Measurements from ENCODE around the gene MYO1C. TPM values are rescaled to one million over a fixed set of nuclear protein-coding genes. Genes with fewer than 3 reads are reported as not detected.

Gene MYO1C
- total and polyA plus RNA-seq, 9 of the 15 experiments (the other 6 are each of a cell fraction or from before 2014, with no cell fraction given): 0.46 to 32.5 (median 11.6) TPM

DNA sequence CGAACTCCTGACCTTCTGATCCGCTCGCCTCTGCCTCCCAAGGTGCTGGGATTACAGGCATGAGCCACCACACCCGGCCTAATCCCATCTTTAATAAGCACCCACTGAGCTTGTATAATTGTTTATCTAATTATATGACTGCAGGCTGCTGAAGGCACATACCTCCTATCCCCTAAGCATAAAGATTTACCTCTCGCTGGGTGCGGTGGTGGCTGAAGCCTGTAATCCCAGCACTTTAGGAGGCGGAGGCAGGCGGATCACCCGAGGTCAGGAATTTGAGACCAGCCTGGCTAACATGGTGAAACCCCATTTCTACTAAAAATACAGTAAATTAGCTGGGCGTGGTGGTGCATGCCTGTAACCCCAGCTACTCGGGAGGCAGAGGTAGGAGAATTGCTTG lies 72.3 kb downstream of the MYO1C start (continued):
- TF ChIP-seq, protein P1, sequence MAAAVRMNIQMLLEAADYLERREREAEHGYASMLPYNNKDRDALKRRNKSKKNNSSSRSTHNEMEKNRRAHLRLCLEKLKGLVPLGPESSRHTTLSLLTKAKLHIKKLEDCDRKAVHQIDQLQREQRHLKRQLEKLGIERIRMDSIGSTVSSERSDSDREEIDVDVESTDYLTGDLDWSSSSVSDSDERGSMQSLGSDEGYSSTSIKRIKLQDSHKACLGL (CRISPR knock-in tag; IDR thresholded peaks at IDR 0.05; ENCODE audit: borderline replicate concordance, poor library complexity, severe bottlenecking): no peak
- TF ChIP-seq CBFA2T3 (IDR thresholded peaks at IDR 0.05) (no peak), MCM5 (IDR thresholded peaks at IDR 0.05; ENCODE audit: low read depth) (no peak), KAT7 (CRISPR knock-in tag; IDR thresholded peaks at IDR 0.05; ENCODE audit: borderline replicate concordance) (no peak), POLR2H (tag; IDR thresholded peaks at IDR 0.05; ENCODE audit: low read depth) (no peak), ETV5 (CRISPR knock-in tag; IDR thresholded peaks at IDR 0.05; ENCODE audit: low read depth) (no peak)
- TF ChIP-seq, protein P2, sequence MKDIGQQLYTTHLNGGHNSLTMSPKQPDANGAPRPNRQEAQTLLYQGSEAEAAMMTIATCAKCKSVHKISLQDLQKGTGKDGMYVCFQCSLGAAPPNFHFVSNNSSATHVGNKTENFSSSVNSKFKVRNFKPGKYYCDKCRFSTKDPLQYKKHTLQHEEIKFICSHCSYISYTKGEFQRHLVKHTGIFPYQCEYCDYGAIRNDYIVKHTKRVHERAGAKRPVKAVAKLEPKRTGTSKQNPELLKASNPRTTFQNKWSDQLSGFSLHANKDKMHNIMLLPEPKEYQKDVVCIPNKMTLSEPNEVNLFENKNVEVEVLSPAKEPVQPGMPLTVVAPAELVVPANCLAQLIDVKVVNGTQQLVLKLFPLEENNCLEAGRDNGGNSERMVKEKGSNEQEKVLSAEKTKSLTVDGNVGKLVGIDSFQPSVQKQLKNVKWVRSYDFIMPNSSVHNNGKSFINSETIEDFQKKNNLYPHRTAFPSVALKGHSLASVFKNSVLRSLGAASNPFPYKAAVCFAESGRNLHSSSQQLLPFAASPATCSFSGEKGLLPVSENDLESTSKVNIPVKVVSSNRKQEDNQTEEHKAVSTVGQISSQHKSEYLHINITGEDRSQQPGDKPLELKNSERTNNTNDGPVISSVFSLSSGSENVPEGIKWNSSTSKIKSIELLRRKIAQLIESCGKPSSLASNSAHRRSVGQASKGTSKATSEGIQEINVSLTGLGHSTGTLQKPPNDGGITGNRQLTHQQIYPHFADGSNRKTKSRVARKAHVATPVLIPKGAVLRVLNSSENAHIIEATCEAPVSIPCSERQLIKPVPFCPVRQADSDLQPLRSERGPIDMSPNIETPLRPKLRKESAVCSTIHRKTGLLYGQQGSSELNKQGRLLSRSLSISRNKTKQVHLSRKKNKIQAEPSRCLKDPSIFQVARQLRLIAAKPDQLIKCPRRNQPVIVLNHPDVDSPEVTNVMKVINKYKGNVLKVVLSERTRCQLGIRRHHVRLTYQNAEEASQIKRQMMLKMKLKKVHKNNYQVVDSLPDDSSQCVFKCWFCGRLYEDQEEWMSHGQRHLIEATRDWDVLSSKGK (CRISPR knock-in tag; IDR thresholded peaks at IDR 0.05): no peak
- TF ChIP-seq, protein P3, sequence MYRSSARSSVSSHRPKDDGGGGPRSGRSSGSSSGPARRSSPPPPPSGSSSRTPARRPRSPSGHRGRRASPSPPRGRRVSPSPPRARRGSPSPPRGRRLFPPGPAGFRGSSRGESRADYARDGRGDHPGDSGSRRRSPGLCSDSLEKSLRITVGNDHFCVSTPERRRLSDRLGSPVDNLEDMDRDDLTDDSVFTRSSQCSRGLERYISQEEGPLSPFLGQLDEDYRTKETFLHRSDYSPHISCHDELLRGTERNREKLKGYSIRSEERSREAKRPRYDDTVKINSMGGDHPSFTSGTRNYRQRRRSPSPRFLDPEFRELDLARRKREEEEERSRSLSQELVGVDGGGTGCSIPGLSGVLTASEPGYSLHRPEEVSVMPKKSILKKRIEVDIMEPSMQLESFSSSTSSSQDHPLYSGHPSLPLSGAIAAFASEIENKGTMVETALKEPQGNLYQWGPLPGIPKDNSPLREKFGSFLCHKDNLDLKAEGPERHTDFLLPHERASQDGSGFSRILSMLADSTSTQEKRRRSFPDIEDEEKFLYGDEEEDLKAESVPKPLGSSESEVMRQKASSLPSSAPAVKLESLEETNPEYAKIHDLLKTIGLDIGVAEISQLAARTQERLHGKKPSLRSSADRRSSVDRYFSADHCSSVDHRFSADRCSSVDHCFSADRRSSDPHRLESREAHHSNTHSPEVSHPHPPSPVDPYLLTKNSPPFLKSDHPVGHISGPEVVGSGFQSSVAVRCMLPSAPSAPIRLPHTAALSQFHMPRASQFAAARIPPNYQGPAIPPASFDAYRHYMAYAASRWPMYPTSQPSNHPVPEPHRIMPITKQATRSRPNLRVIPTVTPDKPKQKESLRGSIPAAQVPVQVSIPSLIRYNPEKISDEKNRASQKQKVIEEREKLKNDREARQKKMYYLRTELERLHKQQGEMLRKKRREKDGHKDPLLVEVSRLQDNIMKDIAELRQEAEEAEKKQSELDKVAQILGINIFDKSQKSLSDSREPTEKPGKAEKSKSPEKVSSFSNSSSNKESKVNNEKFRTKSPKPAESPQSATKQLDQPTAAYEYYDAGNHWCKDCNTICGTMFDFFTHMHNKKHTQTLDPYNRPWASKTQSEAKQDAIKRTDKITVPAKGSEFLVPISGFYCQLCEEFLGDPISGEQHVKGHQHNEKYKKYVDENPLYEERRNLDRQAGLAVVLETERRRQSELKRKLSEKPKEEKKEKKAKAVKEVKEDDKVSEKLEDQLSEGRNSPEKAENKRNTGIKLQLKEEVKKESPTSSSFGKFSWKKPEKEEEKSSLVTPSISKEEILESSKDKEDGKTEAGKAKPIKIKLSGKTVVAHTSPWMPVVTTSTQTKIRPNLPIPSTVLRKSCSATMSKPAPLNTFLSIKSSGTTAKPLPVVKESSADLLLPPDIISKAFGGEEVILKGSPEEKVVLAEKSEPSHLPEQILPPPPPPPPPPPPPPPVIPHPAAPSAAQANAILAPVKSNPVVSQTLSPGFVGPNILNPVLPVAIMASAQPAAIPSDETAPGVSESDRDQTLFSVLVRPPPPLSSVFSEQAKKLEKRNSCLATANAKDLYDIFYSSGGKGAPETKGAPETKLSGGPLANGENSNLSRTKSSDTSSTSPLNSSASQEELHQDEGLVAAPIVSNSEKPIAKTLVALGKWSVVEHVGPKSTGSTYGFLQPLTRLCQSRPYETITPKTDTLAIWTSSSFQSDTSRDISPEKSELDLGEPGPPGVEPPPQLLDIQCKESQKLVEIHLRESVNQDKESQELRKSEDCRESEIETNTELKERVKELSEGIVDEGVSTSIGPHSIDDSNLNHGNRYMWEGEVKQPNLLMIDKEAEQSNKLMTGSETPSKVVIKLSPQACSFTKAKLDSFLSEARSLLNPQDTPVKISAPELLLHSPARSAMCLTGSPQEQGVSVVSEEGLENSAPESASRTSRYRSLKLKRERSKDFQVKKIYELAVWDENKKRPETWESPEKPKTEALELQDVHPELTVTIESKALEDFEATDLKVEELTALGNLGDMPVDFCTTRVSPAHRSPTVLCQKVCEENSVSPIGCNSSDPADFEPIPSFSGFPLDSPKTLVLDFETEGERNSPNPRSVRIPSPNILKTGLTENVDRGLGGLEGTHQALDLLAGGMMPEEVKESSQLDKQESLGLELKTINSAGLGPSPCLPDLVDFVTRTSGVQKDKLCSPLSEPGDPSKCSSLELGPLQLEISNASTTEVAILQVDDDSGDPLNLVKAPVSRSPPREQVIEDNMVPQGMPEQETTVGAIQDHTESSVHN (IDR thresholded peaks at IDR 0.05; ENCODE audit: borderline replicate concordance in 1 of 2, low read depth in 1 of 2): no peak
- TF ChIP-seq, protein P4, sequence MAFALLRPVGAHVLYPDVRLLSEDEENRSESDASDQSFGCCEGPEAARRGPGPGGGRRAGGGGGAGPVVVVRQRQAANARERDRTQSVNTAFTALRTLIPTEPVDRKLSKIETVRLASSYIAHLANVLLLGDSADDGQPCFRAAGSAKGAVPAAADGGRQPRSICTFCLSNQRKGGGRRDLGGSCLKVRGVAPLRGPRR (CRISPR knock-in tag; IDR thresholded peaks at IDR 0.05): no peak
